K562 (cell line): ENCODE data around the gene ZBTB24. TPM values are rescaled to one million over a fixed set of nuclear protein-coding genes. Genes with fewer than 3 reads are reported as not detected.

Experiments used
- ATAC-seq: fragments of 200-7000 bp; cut with Tn5 transposase; 3 replicates; pipeline ENCODE4 v1.9.1; 2020; ENCODE audit warnings: moderate library complexity
- BruUV-seq: library from RNA; stranded (reverse); fragments of 400-500 nt; replicated peaks from 2 replicates; lab custom pipeline; 2021; lab: Mats Ljungman, UMichigan
- CTCF ChIA-PET: fragments of 300-600 bp; formaldehyde crosslinking; extraction: SDS; loops from one replicate; lab custom pipeline; 2021; ENCODE audit warnings: low intra/inter-chr PET ratio; lab: Yijun Ruan, JAX
- POLR2A ChIA-PET: fragments of 300-600, 350-650 bp; sonication (Branson Sonifier 250); formaldehyde crosslinking; extraction: SDS; loops from one replicate; lab custom pipeline; 2021; ENCODE audit warnings: antibody characterized with exemption, inconsistent platforms; lab: Yijun Ruan, JAX
- DNase-seq, 4 experiments: peaks; one replicate each; pipeline versions ENCODE4 v3.0.0 to v3.0.0-alpha.2; 2011 to 2018; ENCODE audit warnings: low spot score in 3 of 4, mixed read lengths in 3 of 4; ENCODE audit errors: extremely low read depth in 1 of 4
- FAIRE-seq: peaks from 2 replicates; lab custom pipeline; 2011; peaks lifted over from hg19 to GRCh38; lab: Jason Lieb, UNC
- H2AFZ ChIP-seq: 2 replicates; pipeline ENCODE4 v1.6.0; 2011; ENCODE audit warnings: low read depth, low read length, control low read depth, inconsistent platforms
- H3K27ac ChIP-seq: fragments of 200-600 bp; 3 replicates; pipeline ENCODE4 v1.8.0; 2011; ENCODE audit warnings: low read depth, mild to moderate bottlenecking, control low read depth, inconsistent platforms, low read length, moderate library complexity, mixed read lengths; ENCODE audit errors: extremely low read depth
- H3K27me3 ChIP-seq, 2 experiments: fragments of 300-600 bp in 1 of 2; 2 replicates in 1 of 2; 3 replicates in 1 of 2; pipeline versions ENCODE4 v1.6.0 to v1.8.0; 2011; ENCODE audit warnings: inconsistent platforms in 2 of 2, low read length in 2 of 2, mild to moderate bottlenecking in 1 of 2, mixed read lengths in 1 of 2, moderate library complexity in 1 of 2; ENCODE audit not compliant: control insufficient read depth in 2 of 2, insufficient read depth in 2 of 2
- H3K36me3 ChIP-seq: fragments of 300-600 bp; 3 replicates; pipeline ENCODE4 v1.8.0; 2011; ENCODE audit warnings: mild to moderate bottlenecking, low read length, inconsistent platforms; ENCODE audit not compliant: control insufficient read depth, insufficient read depth
- H3K4me1 ChIP-seq, 2 experiments: fragments of 200-600 bp in 1 of 2; replicated peaks in 1 of 2; 2 replicates in 1 of 2; 3 replicates in 1 of 2; pipeline versions ENCODE4 v1.5.1 to v1.8.0; 2011; ENCODE audit warnings: inconsistent platforms in 2 of 2, low read length in 2 of 2, mild to moderate bottlenecking in 1 of 2, mixed read lengths in 1 of 2, moderate library complexity in 1 of 2; ENCODE audit not compliant: control insufficient read depth in 2 of 2, insufficient read depth in 2 of 2
- H3K4me2 ChIP-seq: 2 replicates; pipeline ENCODE4 v1.6.1; 2011; ENCODE audit warnings: low read length, control low read depth, inconsistent platforms, mixed read lengths; ENCODE audit not compliant: insufficient read depth
- H3K4me3 ChIP-seq: fragments of 200-600 bp; sonication (generic), shearing (Covaris generic); 2 replicates; pipeline ENCODE4 v1.5.1; 2016; ENCODE audit warnings: control low read depth, inconsistent platforms
- H3K79me2 ChIP-seq: fragments of 200-600 bp; 3 replicates; pipeline ENCODE4 v1.8.0; 2011; ENCODE audit warnings: low read length, inconsistent platforms; ENCODE audit not compliant: control insufficient read depth, insufficient read depth
- H3K9ac ChIP-seq, 2 experiments: 2 replicates each; pipeline versions ENCODE4 v1.6.0 to v1.6.1; 2011; ENCODE audit warnings: low read depth in 2 of 2, low read length in 2 of 2, control low read depth in 1 of 2, inconsistent platforms in 1 of 2, mild to moderate bottlenecking in 1 of 2, mixed read lengths in 1 of 2; ENCODE audit not compliant: insufficient read depth in 1 of 2
- H3K9me1 ChIP-seq: one replicate; pipeline ENCODE4 v1.6.0; 2011; ENCODE audit warnings: inconsistent platforms, mild to moderate bottlenecking, low read length, moderate library complexity; ENCODE audit not compliant: control insufficient read depth, insufficient read depth
- H3K9me3 ChIP-seq: replicated peaks from 2 replicates; pipeline ENCODE4 v1.5.1; 2011; ENCODE audit warnings: low read depth, low read length, inconsistent platforms; ENCODE audit not compliant: control insufficient read depth, insufficient read depth
- H4K20me1 ChIP-seq: replicated peaks from 2 replicates; pipeline ENCODE4 v1.6.1; 2011; ENCODE audit warnings: low read length, inconsistent platforms, mixed read lengths; ENCODE audit not compliant: control insufficient read depth, insufficient read depth
- GTF2F1 ChIP-seq: IDR thresholded peaks from 2 replicates; pipeline ENCODE4 v1.6.1; 2011; ENCODE audit warnings: low read depth, low read length, improper control_type of control experiment
- SPI1 ChIP-seq: IDR thresholded peaks from 2 replicates; pipeline ENCODE4 v1.6.1; 2011; ENCODE audit warnings: low read depth, low read length, control low read depth, borderline replicate concordance
- WGBS: fragments of 100-300 bp; shearing (Covaris generic); methylation state at CpG from one replicate; pipeline ENCODE4 v1.1.6; 2016; ENCODE audit warnings: low coverage, mixed read lengths; ENCODE audit not compliant: insufficient coverage; ENCODE audit errors: missing lambda C conversion rate; 5-methylcytosine and 5-hydroxymethylcytosine counted together
- in situ Hi-C: fragments of 300-500 bp; cut with MboI; formaldehyde crosslinking; loops from 4 replicates; pipeline ENCODE4 v1.15.0; 2018; ENCODE audit warnings: inconsistent platforms, mixed read lengths
- intact Hi-C: fragments of 100-400 bp; cut with micrococcal nuclease; formaldehyde crosslinking; loops from 2 replicates; pipeline ENCODE4 v1.14.2; 2022
- polyA plus RNA-seq, 8 experiments: library from polyadenylated mRNA; depleted of rRNA in 4 of 8; stranded (reverse) in 5 of 8; unstranded in 3 of 8; fragments of >200 nt; fragmentation: Nextera tagmentation in 2 of 8; fragmentation: Illumina TruSeq in 1 of 8; extraction: Ambion mirVana in 2 of 8; extraction: Trizol in 1 of 8; gene quantifications; 2 replicates each; pipeline versions ENCODE4 v1.2.1 to v1.2.3, GENCODE V29; 2011 to 2014; ENCODE audit warnings: inconsistent platforms in 1 of 8, missing spikeins in 1 of 8
- total RNA-seq, 7 experiments: library from RNA; depleted of rRNA in 6 of 7; stranded (reverse); fragments of >200 nt in 6 of 7; fragmentation: Illumina TruSeq in 2 of 7; extraction: Trizol in 2 of 7; gene quantifications; 2 replicates each; pipeline versions ENCODE4 v1.2.1 to v1.2.3, GENCODE V29; 2011 to 2021; ENCODE audit warnings: low replicate concordance in 1 of 7
- TF ChIP-seq, protein P1 (sequence below): IDR thresholded peaks from 2 replicates; pipeline ENCODE4 v1.6.1; 2011; ENCODE audit warnings: borderline replicate concordance, low read depth, mild to moderate bottlenecking, moderate library complexity, low read length; ENCODE audit not compliant: insufficient read depth, poor library complexity, severe bottlenecking
- TF ChIP-seq, protein P2 (sequence below): sonication (generic); formaldehyde crosslinking; IDR thresholded peaks from 2 replicates; pipeline ENCODE4 v1.8.1; 2022; ENCODE audit warnings: missing genetic modification reagents

Gene ZBTB24
- total and polyA plus RNA-seq, 9 of the 15 experiments (the other 6 are each of a cell fraction or from before 2014, with no cell fraction given): 2.0 to 16.7 (median 8.3) TPM

DNA sequence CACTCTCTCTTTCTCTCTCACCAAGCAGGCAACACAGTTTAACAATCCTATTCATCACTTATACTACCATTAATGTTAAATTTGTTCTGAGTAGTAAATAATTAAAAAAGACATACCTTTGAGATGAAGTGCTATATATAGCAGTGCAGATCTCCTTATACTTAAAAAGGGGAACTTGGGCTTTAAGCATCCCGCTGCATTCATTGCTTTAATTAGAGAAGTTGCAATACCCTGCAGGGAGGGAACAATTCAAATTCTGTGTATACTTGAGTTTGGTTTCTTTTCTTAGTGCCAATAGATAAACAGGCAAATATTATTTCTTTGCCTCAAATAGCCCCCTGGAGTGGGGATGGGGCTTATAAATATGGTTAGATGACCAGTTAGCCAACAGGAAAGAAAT is 10.8 kb upstream of the ZBTB24 start:
- Histone ChIP-seq H3K4me2 (no peak overlapping the region), H2AFZ (no peak overlapping the region), H3K9me3 (no peaks in the 10 kb centered on the region), H3K4me3 (no peak overlapping the region), H3K4me1 (peaks cover 0 to 17% of the 10 kb centered on the region in 2 experiments; a peak in 3 of 5 replicates), H3K36me3 (no peaks in the 10 kb centered on the region), H3K27me3 (peaks cover 6 to 12% of the 10 kb centered on the region in 2 experiments), H3K9ac (no peak overlapping the region), H3K27ac (no peak overlapping the region), H4K20me1 (no peaks in the 10 kb centered on the region), H3K79me2 (no peaks in the 10 kb centered on the region), H3K9me1 (no peaks in the 10 kb centered on the region)
- ChIA-PET POLR2A (no interaction called here), CTCF (no interaction called here)
- FAIRE-seq (no peak), DNase-seq (no peak), ATAC-seq (no peak)
- BruUV-seq: no TSS peak
- in situ Hi-C loops: no loop called here
- intact Hi-C loops: no loop called here
- 17% methylated on average over 1 of the region's 1 CpG for WGBS
- peak; percentile 28; the same call in 1 of the 2 replicates for TF ChIP-seq SPI1
- TF ChIP-seq, protein P1, sequence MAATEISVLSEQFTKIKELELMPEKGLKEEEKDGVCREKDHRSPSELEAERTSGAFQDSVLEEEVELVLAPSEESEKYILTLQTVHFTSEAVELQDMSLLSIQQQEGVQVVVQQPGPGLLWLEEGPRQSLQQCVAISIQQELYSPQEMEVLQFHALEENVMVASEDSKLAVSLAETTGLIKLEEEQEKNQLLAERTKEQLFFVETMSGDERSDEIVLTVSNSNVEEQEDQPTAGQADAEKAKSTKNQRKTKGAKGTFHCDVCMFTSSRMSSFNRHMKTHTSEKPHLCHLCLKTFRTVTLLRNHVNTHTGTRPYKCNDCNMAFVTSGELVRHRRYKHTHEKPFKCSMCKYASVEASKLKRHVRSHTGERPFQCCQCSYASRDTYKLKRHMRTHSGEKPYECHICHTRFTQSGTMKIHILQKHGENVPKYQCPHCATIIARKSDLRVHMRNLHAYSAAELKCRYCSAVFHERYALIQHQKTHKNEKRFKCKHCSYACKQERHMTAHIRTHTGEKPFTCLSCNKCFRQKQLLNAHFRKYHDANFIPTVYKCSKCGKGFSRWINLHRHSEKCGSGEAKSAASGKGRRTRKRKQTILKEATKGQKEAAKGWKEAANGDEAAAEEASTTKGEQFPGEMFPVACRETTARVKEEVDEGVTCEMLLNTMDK: no peak
- no peak for TF ChIP-seq GTF2F1
- TF ChIP-seq, protein P2, sequence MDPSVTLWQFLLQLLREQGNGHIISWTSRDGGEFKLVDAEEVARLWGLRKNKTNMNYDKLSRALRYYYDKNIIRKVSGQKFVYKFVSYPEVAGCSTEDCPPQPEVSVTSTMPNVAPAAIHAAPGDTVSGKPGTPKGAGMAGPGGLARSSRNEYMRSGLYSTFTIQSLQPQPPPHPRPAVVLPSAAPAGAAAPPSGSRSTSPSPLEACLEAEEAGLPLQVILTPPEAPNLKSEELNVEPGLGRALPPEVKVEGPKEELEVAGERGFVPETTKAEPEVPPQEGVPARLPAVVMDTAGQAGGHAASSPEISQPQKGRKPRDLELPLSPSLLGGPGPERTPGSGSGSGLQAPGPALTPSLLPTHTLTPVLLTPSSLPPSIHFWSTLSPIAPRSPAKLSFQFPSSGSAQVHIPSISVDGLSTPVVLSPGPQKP (CRISPR knock-in tag): no peak
